Omental fat pad (tissue), 4 donors: Measurements from ENCODE around the gene MDP1. TPM values are rescaled to one million over a fixed set of nuclear protein-coding genes. Genes with fewer than 3 reads are reported as not detected.

Experiments
- ATAC-seq: fragments of 150-250 bp; one replicate; pipeline ENCODE4 v1.9.1; 2016; ENCODE audit warnings: mild to moderate bottlenecking, moderate library complexity; ENCODE audit not compliant: low FRiP score
- DNase-seq: peaks from one replicate; pipeline ENCODE4 v3.0.0-alpha.2; 2019; ENCODE audit warnings: low spot score
- total RNA-seq, 4 donors: library from RNA; depleted of rRNA; stranded (reverse); fragments of >200 nt; gene quantifications; one replicate each; pipeline ENCODE4 v1.1.0, GENCODE V29; 2016
- TF ChIP-seq, protein P1 (sequence below), 3 donors: fragments of 450-650 bp; IDR thresholded peaks; one replicate each; pipeline ENCODE4 v1.5.1; 2016 to 2017; ENCODE audit warnings: antibody characterized with exemption in 3 of 3, mild to moderate bottlenecking in 3 of 3, moderate library complexity in 2 of 3

Gene MDP1
- total RNA-seq, 4 donors from 2014 or later, result 9.0 to 18.1 (median 12.5) TPM

DNA sequence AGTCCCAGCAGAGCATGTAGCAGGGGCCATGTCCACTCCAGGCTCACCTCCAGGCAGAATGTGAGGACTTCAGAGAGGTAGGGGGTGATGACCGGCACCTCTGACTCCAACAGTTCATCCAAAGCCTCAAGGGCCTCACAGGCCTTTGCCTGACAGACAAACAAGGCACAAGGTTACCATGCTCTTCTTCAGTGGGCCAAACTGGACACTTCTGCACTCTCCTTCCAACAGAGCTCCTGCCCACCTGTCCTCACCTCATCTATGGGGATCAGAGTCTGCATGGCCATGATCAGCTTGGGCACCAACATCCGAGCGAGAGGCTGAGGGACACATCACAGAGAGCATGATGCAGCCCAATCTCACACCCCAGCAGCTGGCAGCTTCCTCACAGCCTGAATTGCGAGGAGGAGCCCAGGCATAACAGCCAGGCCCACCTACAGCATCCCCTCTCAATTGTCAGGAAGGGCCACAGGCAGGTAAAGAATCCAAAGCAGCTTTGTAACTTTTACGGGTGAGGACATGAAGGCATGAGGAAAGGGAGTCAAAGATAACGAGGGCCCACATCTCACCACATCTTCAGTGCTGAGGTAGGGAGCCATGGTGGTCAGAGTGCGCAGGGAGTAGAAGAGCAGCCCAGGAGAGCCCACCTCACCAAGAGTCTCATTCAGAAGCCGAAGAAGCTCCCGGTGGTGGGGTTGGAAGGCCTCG is 28.9 kb downstream of the MDP1 start:
- TF ChIP-seq, protein P1, sequence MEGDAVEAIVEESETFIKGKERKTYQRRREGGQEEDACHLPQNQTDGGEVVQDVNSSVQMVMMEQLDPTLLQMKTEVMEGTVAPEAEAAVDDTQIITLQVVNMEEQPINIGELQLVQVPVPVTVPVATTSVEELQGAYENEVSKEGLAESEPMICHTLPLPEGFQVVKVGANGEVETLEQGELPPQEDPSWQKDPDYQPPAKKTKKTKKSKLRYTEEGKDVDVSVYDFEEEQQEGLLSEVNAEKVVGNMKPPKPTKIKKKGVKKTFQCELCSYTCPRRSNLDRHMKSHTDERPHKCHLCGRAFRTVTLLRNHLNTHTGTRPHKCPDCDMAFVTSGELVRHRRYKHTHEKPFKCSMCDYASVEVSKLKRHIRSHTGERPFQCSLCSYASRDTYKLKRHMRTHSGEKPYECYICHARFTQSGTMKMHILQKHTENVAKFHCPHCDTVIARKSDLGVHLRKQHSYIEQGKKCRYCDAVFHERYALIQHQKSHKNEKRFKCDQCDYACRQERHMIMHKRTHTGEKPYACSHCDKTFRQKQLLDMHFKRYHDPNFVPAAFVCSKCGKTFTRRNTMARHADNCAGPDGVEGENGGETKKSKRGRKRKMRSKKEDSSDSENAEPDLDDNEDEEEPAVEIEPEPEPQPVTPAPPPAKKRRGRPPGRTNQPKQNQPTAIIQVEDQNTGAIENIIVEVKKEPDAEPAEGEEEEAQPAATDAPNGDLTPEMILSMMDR (IDR thresholded peaks at IDR 0.05), result no peak
- DNase-seq, result no peak
- no peak for ATAC-seq

DNA sequence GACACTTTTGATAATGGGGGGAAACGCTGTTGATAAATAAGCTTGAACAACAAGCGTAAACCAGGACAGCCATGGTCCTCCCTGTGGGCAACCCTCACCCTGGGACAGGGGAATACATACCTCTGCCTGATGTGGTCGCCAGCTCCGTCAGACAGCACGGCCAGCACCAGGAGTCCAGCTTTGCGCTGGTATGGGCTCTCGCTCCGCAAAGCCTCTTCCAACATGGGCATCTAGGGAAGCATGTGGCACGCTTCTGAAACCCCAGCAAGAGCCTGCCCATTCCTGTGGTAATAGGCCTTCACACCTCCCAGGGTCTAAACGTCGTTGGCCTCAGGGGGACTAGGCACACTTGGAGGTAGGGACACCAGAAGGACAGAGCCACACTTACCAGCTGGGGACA is 30.1 kb downstream of the MDP1 start:
- no peak for ATAC-seq
- no peak for DNase-seq
- TF ChIP-seq, protein P1 (IDR thresholded peaks at IDR 0.05), result no peak

DNA sequence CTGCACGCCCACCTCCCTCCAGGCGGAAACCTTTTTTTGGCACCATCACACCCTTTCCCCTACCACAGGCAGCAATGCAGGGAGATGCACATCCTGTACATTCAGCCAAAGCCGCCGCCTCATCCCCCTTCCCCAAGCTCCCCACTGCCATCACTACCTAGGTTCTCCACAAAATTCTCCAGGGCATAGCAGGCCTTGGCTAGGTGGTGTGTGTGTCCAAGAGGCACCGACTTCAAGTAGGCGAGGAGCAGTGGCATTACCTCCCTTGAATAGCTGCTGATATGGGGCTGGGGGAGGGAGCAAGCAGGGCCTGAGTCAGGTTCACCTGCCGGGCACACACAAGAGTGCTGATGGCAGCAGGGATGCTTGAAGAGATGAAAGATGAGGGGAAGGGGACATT is 30.8 kb downstream of the MDP1 start:
- DNase-seq, result no peak
- TF ChIP-seq, protein P1 (IDR thresholded peaks at IDR 0.05), result no peak
- no peak for ATAC-seq

GRCh38 chr14:24184104-24184970 is 31.5 kb downstream of the MDP1 start:
- no peak for ATAC-seq
- TF ChIP-seq, protein P1 (IDR thresholded peaks at IDR 0.05), result no peak

GRCh38 chr14:24183014-24183481 is 32.8 kb downstream of the MDP1 start:
- TF ChIP-seq, protein P1 (IDR thresholded peaks at IDR 0.05), result no peak
- DNase-seq (no peak), ATAC-seq (no peak)

More at GRCh38 chr14:24184104-24184970, 31.5 kb downstream of the MDP1 start:
- DNase-seq, result no peak

- TF ChIP-seq, protein P1 (IDR thresholded peaks at IDR 0.05), result no peak
- ATAC-seq (no peak), DNase-seq (no peak)
Measured at GRCh38 chr14:24182110-24182882, 33.6 kb downstream of the MDP1 start.
